Fibroblast of lung (primary cell): Measurements from ENCODE around the gene PDIA5. TPM values are rescaled to one million over a fixed set of nuclear protein-coding genes. Genes with fewer than 3 reads are reported as not detected.

Source experiments
- DNase-seq, 2 donors: peaks; one replicate each; pipeline versions ENCODE4 v3.0.0 to v3.0.0-alpha.2; 2010; ENCODE audit warnings: low read depth in 2 of 2
- H2AFZ ChIP-seq: 2 replicates; pipeline ENCODE4 v1.5.1; 2012; ENCODE audit warnings: low read length, control low read depth, inconsistent platforms
- H3K27ac ChIP-seq: 2 replicates; pipeline ENCODE4 v1.5.1; 2011; ENCODE audit warnings: low read length, control low read depth; ENCODE audit not compliant: insufficient read depth
- H3K27me3 ChIP-seq: 2 replicates; pipeline ENCODE4 v1.5.1; 2011; ENCODE audit warnings: mild to moderate bottlenecking, low read length; ENCODE audit not compliant: control insufficient read depth, insufficient read depth
- H3K36me3 ChIP-seq: 2 replicates; pipeline ENCODE4 v1.5.1; 2011; ENCODE audit warnings: low read length; ENCODE audit not compliant: control insufficient read depth, insufficient read depth
- H3K4me1 ChIP-seq: 2 replicates; pipeline ENCODE4 v1.5.1; 2011; ENCODE audit warnings: low read length; ENCODE audit not compliant: control insufficient read depth, insufficient read depth; ENCODE audit errors: extremely low read depth
- H3K4me2 ChIP-seq: 2 replicates; pipeline ENCODE4 v1.5.1; 2011; ENCODE audit warnings: low read length, control low read depth; ENCODE audit not compliant: insufficient read depth; ENCODE audit errors: extremely low read depth
- H3K4me3 ChIP-seq, 4 experiments: fragments of 200-600 bp in 1 of 4; sonication (generic) in 1 of 4; replicated peaks in 1 of 4; 2 replicates each; pipeline ENCODE4 v1.5.1; 2011 to 2016; ENCODE audit warnings: low read length in 4 of 4, low read depth in 3 of 4, mild to moderate bottlenecking in 3 of 4, control low read depth in 2 of 4, inconsistent platforms in 1 of 4, mixed read lengths in 1 of 4; ENCODE audit not compliant: insufficient read depth in 1 of 4; ENCODE audit errors: control extremely low read depth in 1 of 4
- H3K79me2 ChIP-seq: 2 replicates; pipeline ENCODE4 v1.5.1; 2012; ENCODE audit warnings: mild to moderate bottlenecking, low read length, inconsistent platforms; ENCODE audit not compliant: control insufficient read depth, insufficient read depth
- H3K9ac ChIP-seq: 2 replicates; pipeline ENCODE4 v1.5.1; 2011; ENCODE audit warnings: mild to moderate bottlenecking, low read length, control low read depth; ENCODE audit not compliant: insufficient read depth
- H3K9me3 ChIP-seq: 2 replicates; pipeline ENCODE4 v1.5.1; 2012; ENCODE audit warnings: low read depth, low read length; ENCODE audit not compliant: control insufficient read depth, insufficient read depth
- H4K20me1 ChIP-seq: 2 replicates; pipeline ENCODE4 v1.5.1; 2011; ENCODE audit warnings: low read length; ENCODE audit not compliant: control insufficient read depth, insufficient read depth; ENCODE audit errors: extremely low read depth
- EZH2 ChIP-seq: IDR thresholded peaks from 2 replicates; pipeline ENCODE4 v1.5.1; 2012; ENCODE audit warnings: low read length, control low read depth, mild to moderate bottlenecking; ENCODE audit errors: missing control alignments
- polyA plus RNA-seq, 2 donors: library from polyadenylated mRNA; depleted of rRNA in 1 of 2; stranded (reverse) in 1 of 2; unstranded in 1 of 2; fragments of >200 nt; gene quantifications; 2 replicates each; pipeline ENCODE4 v1.2.1, GENCODE V29; 2011 to 2012; ENCODE audit warnings: missing spikeins in 1 of 2
- total RNA-seq: library from RNA; depleted of rRNA; stranded (reverse); fragments of >200 nt; gene quantifications from 2 replicates; pipeline ENCODE4 v1.2.1, GENCODE V29; 2014
- TF ChIP-seq, protein P1 (sequence below), 2 donors: IDR thresholded peaks in 1 of 2; conservative IDR thresholded peaks in 1 of 2; 1 replicate in 1 of 2; 2 replicates in 1 of 2; pipeline ENCODE4 v1.5.1; 2011 to 2012; ENCODE audit warnings: low read length in 2 of 2, control low read depth in 1 of 2, inconsistent platforms in 1 of 2, low read depth in 1 of 2, mild to moderate bottlenecking in 1 of 2

Gene PDIA5
- total and polyA plus RNA-seq, 2 donors (not counting 1 experiment from before 2014, with no cell fraction given), result 27.9 to 51.4 TPM

DNA sequence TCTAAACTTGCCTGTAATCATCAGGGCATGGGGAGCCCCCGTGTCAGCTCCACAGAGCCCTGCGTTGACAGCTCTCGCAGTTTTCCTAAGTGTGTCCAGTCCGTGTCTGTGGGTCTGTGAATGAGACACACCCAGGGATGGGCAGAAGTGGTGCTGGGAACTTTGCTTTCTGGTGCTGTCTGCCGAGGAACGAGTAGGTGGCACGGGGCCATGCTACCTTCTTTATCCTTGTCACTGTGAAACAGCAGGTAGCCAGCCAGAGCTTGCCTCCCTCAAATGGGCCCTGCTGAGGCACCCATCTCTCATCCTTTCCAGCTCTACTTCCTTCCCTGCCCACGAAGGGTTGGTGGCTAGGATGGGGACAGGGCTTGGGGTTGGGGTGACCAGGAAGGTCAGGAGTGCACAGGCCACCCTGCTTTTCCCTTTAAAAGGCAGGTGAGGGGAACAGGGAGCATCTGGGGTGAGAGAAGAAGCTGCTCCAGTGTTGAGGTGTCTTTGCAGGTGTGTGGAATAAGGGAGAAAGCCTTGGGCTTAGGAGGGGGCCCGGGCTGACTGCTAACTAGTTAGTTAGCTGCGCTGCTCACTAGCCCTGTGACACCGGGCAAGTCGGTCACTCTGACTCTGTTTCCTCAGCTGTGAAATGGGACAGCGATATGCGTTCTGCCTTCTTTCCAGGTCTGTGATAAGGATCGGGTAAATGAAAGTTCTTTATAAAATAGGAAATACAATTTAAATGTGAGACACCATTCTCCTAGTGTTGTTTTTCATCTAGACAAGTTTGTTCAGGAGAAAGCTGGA is 27.9 kb downstream of the PDIA5 start:
- H3K4me2 ChIP-seq, result no peak overlapping the region
- no peak overlapping the region for H3K9ac ChIP-seq
- peaks cover 13% of the 10 kb centered on the region for H3K36me3 ChIP-seq
- H3K9me3 ChIP-seq, result no peaks in the 10 kb centered on the region
- no peaks in the 10 kb centered on the region for H3K79me2 ChIP-seq
- H4K20me1 ChIP-seq, result no peaks in the 10 kb centered on the region
- DNase-seq, result no peak
- H3K4me3 ChIP-seq, result no peak overlapping the region
- no peaks in the 10 kb centered on the region for H3K27me3 ChIP-seq
- no peak overlapping the region for H3K27ac ChIP-seq
- peaks cover 3% of the 10 kb centered on the region for H3K4me1 ChIP-seq
- no peak overlapping the region for H2AFZ ChIP-seq
- TF ChIP-seq, protein P1, sequence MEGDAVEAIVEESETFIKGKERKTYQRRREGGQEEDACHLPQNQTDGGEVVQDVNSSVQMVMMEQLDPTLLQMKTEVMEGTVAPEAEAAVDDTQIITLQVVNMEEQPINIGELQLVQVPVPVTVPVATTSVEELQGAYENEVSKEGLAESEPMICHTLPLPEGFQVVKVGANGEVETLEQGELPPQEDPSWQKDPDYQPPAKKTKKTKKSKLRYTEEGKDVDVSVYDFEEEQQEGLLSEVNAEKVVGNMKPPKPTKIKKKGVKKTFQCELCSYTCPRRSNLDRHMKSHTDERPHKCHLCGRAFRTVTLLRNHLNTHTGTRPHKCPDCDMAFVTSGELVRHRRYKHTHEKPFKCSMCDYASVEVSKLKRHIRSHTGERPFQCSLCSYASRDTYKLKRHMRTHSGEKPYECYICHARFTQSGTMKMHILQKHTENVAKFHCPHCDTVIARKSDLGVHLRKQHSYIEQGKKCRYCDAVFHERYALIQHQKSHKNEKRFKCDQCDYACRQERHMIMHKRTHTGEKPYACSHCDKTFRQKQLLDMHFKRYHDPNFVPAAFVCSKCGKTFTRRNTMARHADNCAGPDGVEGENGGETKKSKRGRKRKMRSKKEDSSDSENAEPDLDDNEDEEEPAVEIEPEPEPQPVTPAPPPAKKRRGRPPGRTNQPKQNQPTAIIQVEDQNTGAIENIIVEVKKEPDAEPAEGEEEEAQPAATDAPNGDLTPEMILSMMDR (conservative IDR thresholded peaks at IDR 0.05 in 1 of 2, IDR thresholded peaks at IDR 0.05 in 1 of 2; ENCODE audit: low read depth in 1 of 2, low read length in 2 of 2), result no peak
- TF ChIP-seq EZH2, result no peak

DNA sequence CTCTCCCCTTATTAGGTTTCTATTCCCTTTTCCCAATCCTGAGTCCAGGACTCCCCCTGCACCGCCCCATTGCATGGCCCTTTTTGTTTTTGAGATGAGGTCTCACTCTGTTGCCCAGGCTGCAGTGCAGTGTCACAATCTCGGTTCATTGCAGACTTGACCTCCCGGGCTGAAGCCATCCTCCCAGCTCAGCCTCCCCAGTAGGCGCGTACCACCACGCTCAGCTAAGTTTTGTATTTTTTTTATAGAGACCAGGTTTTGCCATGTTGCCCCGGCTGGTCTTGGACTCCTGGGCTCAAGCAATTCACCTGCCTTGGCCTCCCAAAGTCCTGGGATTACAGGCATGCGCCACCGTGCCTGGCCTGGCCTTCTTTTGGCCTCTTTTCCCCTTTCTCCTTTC is 29.3 kb downstream of the PDIA5 start:
- Histone ChIP-seq H4K20me1 (no peaks in the 10 kb centered on the region), H3K79me2 (no peaks in the 10 kb centered on the region), H3K4me2 (no peak overlapping the region), H3K4me1 (no peaks in the 10 kb centered on the region), H3K36me3 (peaks cover 13% of the 10 kb centered on the region), H3K27me3 (no peaks in the 10 kb centered on the region), H3K4me3 (no peak overlapping the region), H3K9ac (no peak overlapping the region), H3K27ac (no peak overlapping the region), H2AFZ (no peak overlapping the region), H3K9me3 (no peaks in the 10 kb centered on the region)
- no peak for TF ChIP-seq EZH2
- TF ChIP-seq, protein P1 (conservative IDR thresholded peaks at IDR 0.05 in 1 of 2, IDR thresholded peaks at IDR 0.05 in 1 of 2; ENCODE audit: low read depth in 1 of 2, low read length in 2 of 2), result no peak
- no peak for DNase-seq

DNA sequence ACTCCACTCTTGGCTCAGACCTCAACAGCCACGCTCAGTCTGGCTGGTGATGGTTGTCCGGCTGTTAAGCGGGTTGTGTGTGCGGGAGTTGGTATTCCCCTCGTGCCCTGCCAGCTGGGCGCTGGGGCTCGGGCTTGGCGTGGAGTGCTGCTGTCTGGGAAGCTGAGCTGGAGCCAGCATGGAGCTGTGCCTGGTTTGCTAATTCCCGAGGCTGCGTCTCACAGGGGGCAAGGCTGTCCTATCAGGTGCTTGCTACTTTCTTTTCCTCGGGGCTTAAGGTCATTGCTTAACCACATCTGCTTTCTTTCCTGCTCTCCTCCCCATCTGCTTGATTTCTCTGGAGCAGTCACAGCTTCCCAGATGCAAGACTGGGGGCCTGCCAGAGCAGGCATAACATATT is 29.9 kb downstream of the PDIA5 start:
- peak; percentile 51 to 85 for DNase-seq
- H4K20me1 ChIP-seq, result no peaks in the 10 kb centered on the region
- no peaks in the 10 kb centered on the region for H3K79me2 ChIP-seq
- H2AFZ ChIP-seq, result no peak overlapping the region
- no peaks in the 10 kb centered on the region for H3K27me3 ChIP-seq
- H3K36me3 ChIP-seq, result peaks cover 11% of the 10 kb centered on the region
- no peak overlapping the region for H3K27ac ChIP-seq
- no peak overlapping the region for H3K9ac ChIP-seq
- no peaks in the 10 kb centered on the region for H3K9me3 ChIP-seq
- peak overlapping the region; percentile 51 for H3K4me2 ChIP-seq
- no peaks in the 10 kb centered on the region for H3K4me1 ChIP-seq
- TF ChIP-seq, protein P1 (conservative IDR thresholded peaks at IDR 0.05 in 1 of 2, IDR thresholded peaks at IDR 0.05 in 1 of 2; ENCODE audit: low read depth in 1 of 2, low read length in 2 of 2), result no peak
- no peak overlapping the region for H3K4me3 ChIP-seq
